ENCODE data around the gene LRPPRC. TPM values are rescaled to one million over a fixed set of nuclear protein-coding genes. Genes with fewer than 3 reads are reported as not detected.
"Not testable (repeated sequence)": the region's sequence is repeated elsewhere in the genome, so short reads cannot be mapped to it uniquely, and the experiment has no call there.

The LRPPRC gene
- total RNA-seq, 1 experiment from 2014 or later: 149 TPM

DNA sequence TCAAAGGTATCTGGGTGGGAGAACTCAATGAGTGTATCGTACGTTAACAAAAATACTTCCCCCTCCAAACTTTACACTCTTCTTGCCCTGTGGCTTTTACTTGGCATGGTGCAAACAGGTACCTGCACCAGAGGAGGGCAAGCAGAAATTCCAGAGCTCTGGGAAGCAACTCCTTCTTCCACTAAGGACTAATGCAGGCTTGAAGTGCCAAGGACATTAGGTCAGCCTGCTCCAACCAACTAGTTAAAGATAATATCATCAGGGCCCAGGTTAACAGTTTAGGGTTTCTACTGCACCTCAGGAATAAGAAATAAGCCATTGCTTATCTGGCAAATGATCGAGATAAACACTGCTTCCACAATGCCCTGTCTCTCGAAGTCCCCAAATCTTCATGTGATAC lies 70.4 kb downstream of the LRPPRC start:
- intact Hi-C loops (cut with micrococcal nuclease; ENCODE audit: unreplicated experiment): no loop called here
- TF ChIP-seq, protein P1, sequence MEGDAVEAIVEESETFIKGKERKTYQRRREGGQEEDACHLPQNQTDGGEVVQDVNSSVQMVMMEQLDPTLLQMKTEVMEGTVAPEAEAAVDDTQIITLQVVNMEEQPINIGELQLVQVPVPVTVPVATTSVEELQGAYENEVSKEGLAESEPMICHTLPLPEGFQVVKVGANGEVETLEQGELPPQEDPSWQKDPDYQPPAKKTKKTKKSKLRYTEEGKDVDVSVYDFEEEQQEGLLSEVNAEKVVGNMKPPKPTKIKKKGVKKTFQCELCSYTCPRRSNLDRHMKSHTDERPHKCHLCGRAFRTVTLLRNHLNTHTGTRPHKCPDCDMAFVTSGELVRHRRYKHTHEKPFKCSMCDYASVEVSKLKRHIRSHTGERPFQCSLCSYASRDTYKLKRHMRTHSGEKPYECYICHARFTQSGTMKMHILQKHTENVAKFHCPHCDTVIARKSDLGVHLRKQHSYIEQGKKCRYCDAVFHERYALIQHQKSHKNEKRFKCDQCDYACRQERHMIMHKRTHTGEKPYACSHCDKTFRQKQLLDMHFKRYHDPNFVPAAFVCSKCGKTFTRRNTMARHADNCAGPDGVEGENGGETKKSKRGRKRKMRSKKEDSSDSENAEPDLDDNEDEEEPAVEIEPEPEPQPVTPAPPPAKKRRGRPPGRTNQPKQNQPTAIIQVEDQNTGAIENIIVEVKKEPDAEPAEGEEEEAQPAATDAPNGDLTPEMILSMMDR (conservative IDR thresholded peaks at IDR 0.05): no peak
- TF ChIP-seq EZH2 (IDR thresholded peaks at IDR 0.05; ENCODE audit: low read depth): no peak
- H3K4me1 ChIP-seq (replicated peaks; ENCODE audit: insufficient read depth): no peaks in the 10 kb centered on the region
- no peak overlapping the region for H3K27ac ChIP-seq
- peaks cover 69% of the 10 kb centered on the region for H3K36me3 ChIP-seq (ENCODE audit: low read depth)
- POLR2A ChIA-PET (ENCODE audit: unreplicated experiment): no interaction called here
- CTCF ChIA-PET: no interaction called here
- H3F3A ChIP-seq (ENCODE audit: insufficient read depth, low read depth): peaks cover 31% of the 10 kb centered on the region
- H3K4me2 ChIP-seq: no peak overlapping the region
- no peaks in the 10 kb centered on the region for H3K9me3 ChIP-seq (ENCODE audit: insufficient read depth, low read depth)
- H3K27me3 ChIP-seq (ENCODE audit: insufficient read depth, low read depth): no peaks in the 10 kb centered on the region
- no TSS peak for BruUV-seq (replicated peaks)
- no peak overlapping the region for H2AFZ ChIP-seq
- H3K4me3 ChIP-seq: no peak overlapping the region
- DNase-seq: no peak
- H4K20me1 ChIP-seq (ENCODE audit: insufficient read depth): 0 out of 2 replicates have a peak, but pooled peaks cover 8% of the 10 kb centered on the region
- no peaks in the 10 kb centered on the region for H3K79me2 ChIP-seq (ENCODE audit: low read depth)
- no peaks in the 10 kb centered on the region for H3K9me2 ChIP-seq (ENCODE audit: insufficient read depth)

DNA sequence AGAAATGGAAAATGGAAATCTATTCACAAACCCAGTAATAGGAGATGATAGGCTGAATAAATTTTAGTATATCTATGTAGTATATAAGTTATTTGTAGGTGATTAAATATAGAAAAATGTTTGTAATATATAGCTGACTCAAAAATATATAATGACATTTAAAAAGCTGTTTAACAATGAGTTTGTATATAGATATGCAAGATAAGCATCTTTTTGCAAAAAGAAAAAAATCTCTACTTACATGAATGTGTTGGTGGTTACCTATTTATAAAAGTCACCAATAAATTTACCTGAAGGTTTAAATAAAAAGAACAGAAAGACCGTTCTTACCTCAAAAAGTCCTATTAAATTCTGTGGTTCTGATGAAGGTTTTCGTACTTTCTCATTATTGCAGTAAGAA lies 71.3 kb downstream of the LRPPRC start:
- CTCF ChIA-PET: no interaction called here
- H3K4me3 ChIP-seq: no peak overlapping the region
- H2AFZ ChIP-seq: no peak overlapping the region
- BruUV-seq (replicated peaks): no TSS peak
- H3K27ac ChIP-seq: no peak overlapping the region
- H3K79me2 ChIP-seq (ENCODE audit: low read depth): no peaks in the 10 kb centered on the region
- peaks cover 31% of the 10 kb centered on the region for H3F3A ChIP-seq (ENCODE audit: insufficient read depth, low read depth)
- 0 out of 2 replicates have a peak, but pooled peaks cover 8% of the 10 kb centered on the region for H4K20me1 ChIP-seq (ENCODE audit: insufficient read depth)
- intact Hi-C loops (cut with micrococcal nuclease; ENCODE audit: unreplicated experiment): no loop called here
- POLR2A ChIA-PET (ENCODE audit: unreplicated experiment): no interaction called here
- peaks cover 62% of the 10 kb centered on the region for H3K36me3 ChIP-seq (ENCODE audit: low read depth)
- H3K27me3 ChIP-seq (ENCODE audit: insufficient read depth, low read depth): no peaks in the 10 kb centered on the region
- no peak overlapping the region for H3K4me2 ChIP-seq
- no peaks in the 10 kb centered on the region for H3K9me3 ChIP-seq (ENCODE audit: insufficient read depth, low read depth)
- TF ChIP-seq EZH2 (IDR thresholded peaks at IDR 0.05; ENCODE audit: low read depth): no peak
- TF ChIP-seq, protein P1 (conservative IDR thresholded peaks at IDR 0.05): no peak
- no peak for DNase-seq
- H3K4me1 ChIP-seq (replicated peaks; ENCODE audit: insufficient read depth): no peaks in the 10 kb centered on the region
- H3K9me2 ChIP-seq (ENCODE audit: insufficient read depth): no peaks in the 10 kb centered on the region

DNA sequence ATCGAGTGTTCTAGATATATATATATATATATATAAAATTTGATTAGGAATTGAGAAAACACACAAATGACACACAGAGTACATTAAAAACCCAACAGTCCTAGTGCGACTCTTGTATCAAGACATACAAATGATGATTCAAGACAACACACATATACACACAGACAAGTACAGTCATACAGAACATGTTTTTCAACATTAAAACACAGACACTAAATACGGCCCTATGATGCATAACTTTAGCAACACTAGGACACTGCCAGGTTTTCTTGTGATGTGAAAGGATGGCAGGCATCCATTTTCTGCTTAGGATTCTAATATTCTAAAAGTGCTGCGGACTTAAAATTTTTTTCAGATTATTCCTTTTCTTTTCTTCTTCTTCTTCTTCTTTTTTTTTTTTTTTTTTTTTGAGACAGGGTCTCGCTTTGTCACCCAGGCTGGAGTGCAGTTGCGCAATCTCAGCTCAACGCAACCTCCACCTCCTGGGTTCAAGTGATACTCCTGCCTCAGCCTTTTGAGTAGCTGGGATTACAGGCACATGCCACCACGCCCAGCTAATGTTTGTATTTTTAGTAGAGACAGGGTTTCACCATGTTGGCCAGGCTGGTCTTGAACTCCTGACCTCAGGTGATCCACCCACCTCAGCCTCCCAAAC lies 84.5 kb downstream of the LRPPRC start:
- POLR2A ChIA-PET (ENCODE audit: unreplicated experiment); BruUV-seq (replicated peaks); H3K4me3 ChIP-seq; DNase-seq; H3K27me3 ChIP-seq (ENCODE audit: insufficient read depth, low read depth); H3K79me2 ChIP-seq (ENCODE audit: low read depth); CTCF ChIA-PET; H2AFZ ChIP-seq; intact Hi-C loops (cut with micrococcal nuclease; ENCODE audit: unreplicated experiment); H3K9me2 ChIP-seq (ENCODE audit: insufficient read depth); H3K27ac ChIP-seq; H3K9me3 ChIP-seq (ENCODE audit: insufficient read depth, low read depth); H3K4me1 ChIP-seq (replicated peaks; ENCODE audit: insufficient read depth); H3K4me2 ChIP-seq: not testable (repeated sequence)
- Histone ChIP-seq H3K36me3 (ENCODE audit: low read depth) (peaks cover 49% of the 10 kb centered on the region), H4K20me1 (ENCODE audit: insufficient read depth) (peaks cover 12% of the 10 kb centered on the region; the same call in 1 of the 2 replicates), H3F3A (ENCODE audit: insufficient read depth, low read depth) (peaks cover 28% of the 10 kb centered on the region)

Measured in PC-9 (cell line).